OCI-LY7 (cell line): ENCODE data around the gene BEND7. TPM values are rescaled to one million over a fixed set of nuclear protein-coding genes. Genes with fewer than 3 reads are reported as not detected.

Source experiments
- BruUV-seq: library from RNA; stranded (reverse); fragments of 400-500 nt; replicated peaks from 2 replicates; lab custom pipeline; 2021; lab: Mats Ljungman, UMichigan
- CTCF ChIA-PET: fragments of 300-600 bp; sonication (Branson Sonifier 250); formaldehyde crosslinking; loops from one replicate; lab custom pipeline; 2022; ENCODE audit warnings: antibody characterized with exemption; ENCODE audit not compliant: unreplicated experiment; lab: Charles Lee
- POLR2A ChIA-PET: fragments of 300-600 bp; sonication (Branson Sonifier 250); formaldehyde crosslinking; loops from one replicate; lab custom pipeline; 2022; ENCODE audit warnings: antibody characterized with exemption; lab: Charles Lee
- DNase-seq: peaks from one replicate; pipeline ENCODE4 v3.0.0-alpha.2; 2015; ENCODE audit warnings: low spot score
- H2AFZ ChIP-seq: fragments of 200-600 bp; sonication (generic), shearing (Covaris generic); 2 replicates; pipeline ENCODE4 v1.6.1; 2014; ENCODE audit warnings: mild to moderate bottlenecking, antibody characterized with exemption, low read length, moderate library complexity
- H3K27ac ChIP-seq: fragments of 200-600 bp; sonication (generic); 2 replicates; pipeline ENCODE4 v1.5.1; 2014; ENCODE audit warnings: mixed run types, low read depth, mild to moderate bottlenecking, moderate library complexity, low read length, inconsistent platforms; ENCODE audit not compliant: poor library complexity, severe bottlenecking
- H3K36me3 ChIP-seq: fragments of 200-600 bp; sonication (generic); 2 replicates; pipeline ENCODE4 v1.6.1; 2014; ENCODE audit warnings: mild to moderate bottlenecking, antibody characterized with exemption, low read length, moderate library complexity, mixed read lengths; ENCODE audit not compliant: insufficient read depth
- H3K4me1 ChIP-seq: fragments of 200-600 bp; sonication (generic); 2 replicates; pipeline ENCODE4 v1.5.1; 2014; ENCODE audit warnings: mild to moderate bottlenecking, low read length; ENCODE audit not compliant: insufficient read depth, poor library complexity, severe bottlenecking
- H3K4me2 ChIP-seq: fragments of 200-600 bp; sonication (generic); 2 replicates; pipeline ENCODE4 v1.6.1; 2014; ENCODE audit warnings: mild to moderate bottlenecking, low read length
- H3K4me3 ChIP-seq: fragments of 200-600 bp; sonication (generic); 2 replicates; pipeline ENCODE4 v1.5.1; 2014; ENCODE audit warnings: mild to moderate bottlenecking, low read depth, low read length; ENCODE audit not compliant: poor library complexity, severe bottlenecking
- H3K79me2 ChIP-seq: fragments of 200-600 bp; sonication (generic); 2 replicates; pipeline ENCODE4 v1.6.1; 2016; ENCODE audit warnings: low read depth, mild to moderate bottlenecking, low read length, moderate library complexity, mixed read lengths; ENCODE audit not compliant: insufficient read depth
- H3K9me2 ChIP-seq: fragments of 200-600 bp; sonication (generic); 2 replicates; pipeline ENCODE4 v1.6.1; 2016; ENCODE audit warnings: mild to moderate bottlenecking, low read length, mixed read lengths; ENCODE audit not compliant: insufficient read depth
- H3K9me3 ChIP-seq: fragments of 200-600 bp; sonication (generic); 2 replicates; pipeline ENCODE4 v1.6.1; 2014; ENCODE audit warnings: mild to moderate bottlenecking, mixed run types, low read length, mixed read lengths
- H4K20me1 ChIP-seq: fragments of 200-600 bp; sonication (generic); 2 replicates; pipeline ENCODE4 v1.6.1; 2014; ENCODE audit warnings: mild to moderate bottlenecking, antibody characterized with exemption, low read length, moderate library complexity, mixed read lengths; ENCODE audit not compliant: insufficient read depth
- CTCF ChIP-seq: fragments of 200-600 bp; sonication (generic); conservative IDR thresholded peaks from 2 replicates; pipeline ENCODE4 v1.5.1; 2014; ENCODE audit warnings: mild to moderate bottlenecking, antibody characterized with exemption, low read length, moderate library complexity, mixed read lengths
- EZH2phosphoT487 ChIP-seq: fragments of 200-600 bp; sonication (generic); IDR thresholded peaks from 2 replicates; pipeline ENCODE4 v1.6.1; 2018; ENCODE audit warnings: low read depth, borderline replicate concordance, mild to moderate bottlenecking, mixed run types, antibody characterized with exemption, low read length, moderate library complexity, mixed read lengths
- intact Hi-C: fragments of 100-400 bp; cut with micrococcal nuclease; formaldehyde crosslinking; loops from one replicate; pipeline ENCODE4 v1.10.0; 2022; ENCODE audit not compliant: unreplicated experiment
- total RNA-seq, 2 experiments: library from RNA; depleted of rRNA in 1 of 2; stranded (reverse); fragments of >200 nt in 1 of 2; shearing (Covaris generic) in 1 of 2; gene quantifications; 2 replicates each; pipeline ENCODE4 v1.2.3, GENCODE V29; 2014 to 2022

BEND7 gene
- total RNA-seq, 2 experiments from 2014 or later, result not detected

GRCh38 chr10:13472359-13472758, 56.5 kb downstream of the BEND7 start:
- Histone ChIP-seq H3K9me2 (no peaks in the 10 kb centered on the region), H3K9me3 (no peaks in the 10 kb centered on the region), H3K4me2 (no peak overlapping the region), H3K4me3 (no peak overlapping the region), H4K20me1 (no peaks in the 10 kb centered on the region), H2AFZ (no peak overlapping the region), H3K4me1 (no peaks in the 10 kb centered on the region), H3K27ac (no peak overlapping the region), H3K79me2 (no peaks in the 10 kb centered on the region), H3K36me3 (no peaks in the 10 kb centered on the region)
- no TSS peak for BruUV-seq
- ChIA-PET POLR2A (no interaction called here), CTCF (no interaction called here)
- DNase-seq, result no peak
- intact Hi-C loops, result no loop called here
- TF ChIP-seq EZH2phosphoT487, result no peak
- no peak for TF ChIP-seq CTCF

DNA sequence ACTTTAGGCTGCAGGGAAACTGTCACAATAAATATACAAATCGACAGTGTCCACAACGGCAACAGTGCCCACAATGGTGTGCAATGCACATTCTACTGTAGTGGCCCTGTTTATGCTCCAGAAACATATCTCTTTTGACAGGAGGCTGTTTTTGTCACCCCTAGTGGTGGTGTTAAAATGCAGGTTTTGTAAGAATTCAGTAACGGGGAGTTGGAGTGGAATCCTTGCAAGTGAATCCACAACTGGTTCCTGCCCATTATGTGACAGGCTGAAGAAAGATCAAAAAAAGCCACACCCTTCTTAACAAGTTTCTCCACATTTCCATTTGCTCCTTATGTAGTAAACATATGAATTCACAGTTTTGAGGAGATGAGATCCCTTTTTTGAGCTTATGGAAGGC, 58.5 kb downstream of the BEND7 start:
- Histone ChIP-seq H3K4me2 (no peak overlapping the region), H3K79me2 (no peaks in the 10 kb centered on the region), H3K4me1 (no peaks in the 10 kb centered on the region), H3K9me3 (no peaks in the 10 kb centered on the region), H4K20me1 (no peaks in the 10 kb centered on the region), H3K27ac (no peak overlapping the region), H3K4me3 (no peak overlapping the region), H2AFZ (no peak overlapping the region), H3K36me3 (no peaks in the 10 kb centered on the region), H3K9me2 (no peaks in the 10 kb centered on the region)
- intact Hi-C loops, result no loop called here
- CTCF ChIA-PET, result no interaction called here
- POLR2A ChIA-PET, result interaction anchor here (1.2 kb wide), 1 partner anchor 82 kb away, joined by 3 read pairs; no protein-coding TSS in a partner anchor
- no TSS peak for BruUV-seq
- TF ChIP-seq EZH2phosphoT487, result no peak
- peak; percentile 52 for TF ChIP-seq CTCF
- no peak for DNase-seq

DNA sequence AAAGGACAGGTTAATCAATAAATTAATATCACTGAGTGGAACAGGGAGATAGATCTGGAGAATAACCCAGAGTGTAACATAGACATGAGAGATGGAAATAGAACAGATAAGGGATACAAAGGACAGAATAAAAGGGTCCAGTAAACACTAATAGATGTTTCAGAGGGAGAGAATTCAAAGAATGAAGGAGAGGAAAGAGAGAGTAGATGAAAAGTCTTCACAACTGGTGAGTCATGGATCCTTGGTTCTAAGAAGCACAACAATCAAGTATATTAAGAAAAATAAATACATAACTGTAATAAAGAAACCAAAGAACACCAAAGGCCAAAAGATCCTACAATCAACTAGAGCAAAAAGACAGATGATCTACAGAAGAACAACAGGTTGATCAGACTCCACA, 66.3 kb downstream of the BEND7 start:
- no peak overlapping the region for H3K4me2 ChIP-seq
- no peak overlapping the region for H3K4me3 ChIP-seq
- no peaks in the 10 kb centered on the region for H3K36me3 ChIP-seq
- no TSS peak for BruUV-seq
- CTCF ChIA-PET, result no interaction called here
- no peak for DNase-seq
- intact Hi-C loops, result no loop called here
- POLR2A ChIA-PET, result no interaction called here
- no peak overlapping the region for H3K27ac ChIP-seq
- H3K9me3 ChIP-seq, result no peaks in the 10 kb centered on the region
- no peaks in the 10 kb centered on the region for H3K79me2 ChIP-seq
- H2AFZ ChIP-seq, result no peak overlapping the region
- H4K20me1 ChIP-seq, result no peaks in the 10 kb centered on the region
- TF ChIP-seq CTCF (no peak), EZH2phosphoT487 (no peak)
- no peaks in the 10 kb centered on the region for H3K9me2 ChIP-seq
- no peaks in the 10 kb centered on the region for H3K4me1 ChIP-seq
